Activated naive CD4-positive, alpha-beta T cell treated with anti-CD3 and anti-CD28 coated beads, Interleukin-2, amount 50 U/mL, for 16 hours (primary cell): ENCODE measurements around the gene DVL2.
A peak's percentile ranks its signal among the peaks of the same experiment; 100 is the strongest.
"Not testable (repeated sequence)": the region's sequence is repeated elsewhere in the genome, so short reads cannot be mapped to it uniquely, and the experiment has no call there.

Experiments used
- DNase-seq: peaks from one replicate; pipeline ENCODE4 v3.0.0-alpha.2; 2020

The DVL2 gene

DNA sequence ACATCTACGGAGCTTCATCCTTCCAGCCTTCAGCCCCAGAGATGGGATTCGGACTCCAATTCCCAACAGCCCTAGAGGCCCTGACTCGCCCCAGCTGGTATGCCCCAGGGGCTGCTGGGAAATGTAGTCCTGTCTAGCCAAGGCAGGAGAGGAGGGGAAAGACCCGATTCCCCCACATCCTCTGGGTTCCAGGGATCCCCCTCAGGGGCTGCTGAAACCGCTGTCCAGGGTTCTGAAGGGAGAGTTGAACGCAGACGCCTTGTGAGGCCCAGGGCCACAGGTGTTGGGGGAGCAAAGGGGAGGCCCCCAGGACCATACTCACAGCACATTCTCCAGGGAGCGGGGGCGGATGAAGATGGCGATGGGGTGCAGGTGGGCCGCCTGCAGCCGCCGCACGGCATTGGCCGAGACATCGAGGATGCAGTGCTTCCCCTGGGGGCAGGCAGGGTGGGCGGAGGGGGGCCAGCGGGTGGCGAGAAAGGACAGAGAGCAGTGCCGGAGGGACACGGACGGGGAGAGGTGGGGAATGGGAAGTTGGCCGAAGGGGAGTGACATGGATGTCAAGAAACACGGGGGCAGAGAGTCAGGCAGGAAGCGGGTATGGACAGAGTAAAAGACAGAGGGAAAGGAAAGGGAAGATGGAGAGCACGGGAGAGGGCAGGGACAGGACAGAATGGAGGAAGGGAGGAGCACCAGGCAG lies 42.6 kb downstream of the DVL2 start:
- peak; percentile 25 for DNase-seq

DNA sequence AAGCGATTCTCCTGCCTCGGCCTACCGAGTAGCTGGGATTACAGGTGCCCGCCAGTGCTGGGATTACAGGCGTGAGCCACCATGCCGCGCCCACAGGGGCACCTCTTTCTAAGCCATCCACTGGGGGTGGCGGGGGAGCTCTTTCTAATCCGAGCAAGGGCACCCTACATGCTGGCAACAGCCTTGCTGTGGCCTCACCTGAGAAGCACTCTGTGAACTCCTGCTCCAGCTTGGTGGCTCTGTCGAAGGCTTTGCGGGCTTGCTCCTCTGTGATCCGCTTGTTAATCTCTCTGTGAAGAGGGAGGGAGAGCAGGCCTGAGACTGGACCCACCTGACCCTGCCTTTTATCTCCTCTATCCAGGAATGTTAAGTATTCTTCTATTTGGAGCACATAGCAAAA lies 43.2 kb downstream of the DVL2 start:
- no peak for DNase-seq

DNA sequence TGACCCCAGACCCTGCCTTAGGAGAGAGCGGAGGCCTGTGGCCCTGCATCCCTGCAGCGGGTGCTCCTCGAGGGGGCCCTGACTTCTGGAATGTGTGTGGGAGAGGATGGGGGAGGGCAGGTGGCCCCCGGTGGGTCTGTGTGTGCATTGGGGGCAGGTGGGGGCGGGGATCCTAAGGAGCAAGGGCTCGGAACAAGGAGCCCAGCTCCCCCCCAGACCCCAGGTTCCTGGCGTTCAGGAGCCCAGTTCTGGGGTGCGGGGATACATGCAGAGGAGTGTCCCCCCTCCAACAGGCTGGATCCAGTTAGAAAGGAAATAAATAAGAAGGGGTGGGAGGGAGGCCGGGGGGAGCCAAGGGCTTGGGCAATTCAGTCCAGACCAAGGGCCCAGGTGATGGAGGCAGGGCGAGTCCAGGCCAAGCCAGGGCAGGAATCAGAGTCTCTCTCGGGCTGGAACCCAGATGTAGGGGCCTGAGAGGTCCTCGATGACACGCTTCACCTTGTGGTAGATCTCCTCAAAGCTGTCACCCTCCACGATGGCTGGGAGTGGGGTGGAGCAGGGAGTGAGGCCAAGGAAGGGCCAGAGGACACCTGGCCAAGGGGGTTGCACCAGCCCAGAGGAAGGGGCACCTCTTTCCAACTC lies 43.9 kb downstream of the DVL2 start:
- DNase-seq, result no peak

DNA sequence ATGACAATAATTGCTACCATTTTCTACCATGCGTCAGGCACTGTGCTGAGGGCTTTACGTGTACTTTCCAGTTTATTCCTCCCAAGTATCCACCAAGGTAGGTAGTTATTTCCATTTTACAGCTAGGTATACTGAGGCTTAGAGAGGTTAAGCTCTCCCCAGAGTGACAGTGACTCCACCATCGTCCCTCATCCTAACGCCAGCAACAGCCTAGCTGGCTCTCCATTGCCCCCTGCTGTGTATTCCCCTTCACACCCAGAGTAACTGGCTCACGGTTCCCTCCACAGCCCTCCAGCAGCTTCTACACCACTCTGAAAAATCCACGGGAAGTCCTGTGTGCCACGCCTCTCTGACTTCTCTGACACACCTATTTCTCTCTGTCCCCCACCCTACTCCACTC lies 48.1 kb downstream of the DVL2 start:
- no peak for DNase-seq

DNA sequence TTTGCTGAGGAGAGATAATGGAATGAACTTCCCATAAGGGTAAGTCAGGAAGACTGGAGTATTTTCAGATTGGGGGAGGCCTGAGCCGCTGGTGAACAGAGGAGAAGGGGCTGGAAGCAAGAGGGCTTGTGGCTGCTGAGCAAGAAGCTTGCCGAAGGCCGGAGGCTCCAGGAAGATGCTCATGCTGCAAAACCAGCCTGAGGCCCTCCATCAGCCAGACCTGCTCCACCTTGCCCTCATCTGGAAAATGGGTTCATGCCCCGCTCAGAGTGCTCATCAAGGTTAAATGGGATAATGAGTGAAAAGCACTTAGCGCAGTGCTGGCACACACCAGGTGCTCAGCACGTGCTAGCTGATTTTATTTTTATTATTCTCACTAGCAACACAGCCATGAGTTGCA lies 49.7 kb downstream of the DVL2 start:
- no peak for DNase-seq

DNA sequence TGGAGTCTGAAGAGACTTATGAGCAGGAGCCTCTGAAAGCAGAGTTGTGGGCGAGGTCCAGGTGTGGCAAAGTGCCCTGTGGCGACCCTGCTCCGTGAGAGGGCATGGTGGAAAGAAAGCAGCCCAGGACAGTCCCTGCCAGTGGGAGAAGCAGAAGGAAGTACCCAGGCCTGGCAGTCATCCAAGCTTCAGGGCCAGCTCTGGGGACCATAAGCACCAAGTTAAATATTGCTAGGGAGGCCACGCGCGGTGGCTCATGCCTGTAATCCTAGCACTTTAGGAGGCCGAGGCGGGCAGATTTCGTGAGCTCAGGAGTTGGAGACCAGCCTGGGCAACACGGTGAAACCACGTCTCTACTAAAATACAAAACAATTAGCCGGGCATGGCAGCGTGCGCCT lies 50.2 kb downstream of the DVL2 start:
- DNase-seq, result no peak

DNA sequence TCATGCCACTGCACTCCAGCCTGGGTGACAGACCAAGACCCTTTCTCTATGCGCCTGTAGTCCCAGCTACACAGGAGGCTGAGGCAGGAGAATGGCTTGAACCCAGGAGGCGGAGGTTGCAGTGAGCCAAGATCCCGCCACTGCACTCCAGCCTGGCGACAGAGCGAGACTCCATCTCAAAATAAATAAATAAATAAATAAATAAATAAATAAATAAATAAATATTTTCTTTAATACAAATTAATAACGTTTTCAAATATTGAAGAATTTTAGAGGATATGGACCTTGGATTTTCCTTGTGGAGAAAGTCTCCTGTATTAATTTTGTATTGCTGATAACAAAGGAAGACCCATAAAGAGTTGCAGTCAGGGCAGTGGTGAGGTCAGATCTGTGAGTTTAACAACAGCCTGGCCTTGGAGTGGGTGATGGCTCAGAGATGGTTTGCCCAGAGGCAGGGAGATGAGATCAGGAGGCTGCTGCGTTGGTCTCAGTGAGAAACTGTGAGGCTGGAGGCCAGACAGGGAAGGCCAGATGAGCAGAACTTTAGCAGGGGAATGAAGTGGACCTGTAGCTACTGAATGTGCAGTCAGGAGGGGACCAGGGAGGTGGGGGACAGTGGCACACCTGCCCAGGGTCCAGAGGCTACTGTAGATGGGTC lies 50.8 kb downstream of the DVL2 start:
- no peak for DNase-seq

DNA sequence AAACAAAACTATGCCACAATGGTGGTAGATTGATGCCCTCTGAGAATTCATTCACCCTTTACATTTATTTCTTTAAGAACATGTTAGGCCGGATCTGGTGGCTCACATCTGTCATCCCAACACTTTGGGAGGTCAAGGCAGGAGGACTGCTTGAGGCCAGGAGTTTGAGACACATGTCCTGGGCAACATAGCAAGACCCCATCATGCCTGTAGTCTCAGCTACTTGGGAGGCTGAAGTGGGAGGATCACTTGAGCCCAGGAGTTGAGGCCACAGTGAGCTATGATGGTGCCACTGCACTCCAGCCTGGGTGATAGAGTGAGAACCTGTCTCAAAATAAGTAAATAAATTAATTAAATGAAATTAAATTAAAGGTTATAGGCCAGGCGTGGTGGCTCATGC lies 52.2 kb downstream of the DVL2 start:
- not testable (repeated sequence) for DNase-seq

DNA sequence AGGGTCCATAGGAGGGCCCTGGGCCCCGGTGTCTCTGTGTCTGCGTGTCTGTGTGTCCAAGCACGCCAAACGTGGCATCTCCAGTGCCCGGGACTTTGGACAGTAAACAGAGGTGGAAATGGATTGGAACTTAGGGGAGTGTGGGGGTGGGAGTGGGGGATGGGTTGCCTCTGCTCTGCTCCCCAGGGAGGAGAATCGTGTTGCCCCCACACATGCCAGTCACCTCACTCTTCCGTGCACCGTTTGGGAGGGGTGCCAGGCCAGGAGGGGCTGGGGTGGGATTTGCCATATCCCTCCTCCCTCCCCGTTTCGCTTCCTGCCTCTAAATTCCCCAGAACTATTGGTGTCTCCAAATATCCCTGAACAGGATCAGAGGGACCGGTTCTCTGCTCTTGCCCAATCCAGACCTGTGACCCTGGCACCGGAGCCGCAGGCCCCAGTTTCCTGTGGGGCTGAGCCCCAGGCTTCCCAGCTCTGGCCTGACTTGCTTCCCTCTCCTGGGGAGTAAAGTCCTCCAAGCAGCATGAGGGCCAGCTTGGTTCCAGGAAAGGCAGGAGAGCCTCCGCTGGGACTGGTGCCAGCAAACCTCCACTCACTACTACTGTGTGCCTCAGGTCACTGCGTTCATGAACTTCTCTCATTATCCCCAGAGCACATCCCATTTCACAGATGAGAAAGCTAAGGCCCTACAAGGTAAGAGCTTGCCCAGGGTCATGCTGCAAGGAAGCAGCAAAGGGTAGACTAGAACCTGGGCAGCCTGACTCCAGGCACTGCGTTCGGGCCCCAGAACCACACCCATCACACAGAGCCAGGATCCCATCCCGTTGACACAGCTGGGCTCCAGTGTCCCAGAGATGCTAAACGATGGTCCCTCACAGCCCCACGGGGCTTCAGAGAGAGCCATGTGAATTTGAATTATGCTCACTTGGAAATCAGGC lies 54.7 kb downstream of the DVL2 start, which contains the start of gene ASGR1:
ASGR1 (minus strand) TSS at position 54 of the 938 bp plus-strand sequence. CDS start 807 bp downstream, outside the sequence.
- no peak for DNase-seq

DNA sequence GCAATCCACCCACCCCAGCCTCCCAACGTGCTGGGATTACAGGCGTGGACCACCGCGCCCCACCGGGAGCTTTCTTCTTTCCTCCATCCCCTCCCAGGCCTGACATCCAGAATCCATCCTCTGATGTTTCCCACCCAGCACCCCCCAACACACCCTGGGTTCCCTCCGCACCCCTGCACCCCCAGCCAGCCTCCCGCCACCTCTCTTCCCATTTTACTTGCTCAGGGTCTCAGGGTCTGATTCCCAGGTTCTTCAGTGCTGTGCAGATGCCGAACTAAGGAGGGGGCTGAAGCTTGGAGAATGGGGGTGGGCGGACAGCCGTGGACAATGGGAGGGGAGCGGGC lies 55.4 kb downstream of the DVL2 start:
- no peak for DNase-seq

DNA sequence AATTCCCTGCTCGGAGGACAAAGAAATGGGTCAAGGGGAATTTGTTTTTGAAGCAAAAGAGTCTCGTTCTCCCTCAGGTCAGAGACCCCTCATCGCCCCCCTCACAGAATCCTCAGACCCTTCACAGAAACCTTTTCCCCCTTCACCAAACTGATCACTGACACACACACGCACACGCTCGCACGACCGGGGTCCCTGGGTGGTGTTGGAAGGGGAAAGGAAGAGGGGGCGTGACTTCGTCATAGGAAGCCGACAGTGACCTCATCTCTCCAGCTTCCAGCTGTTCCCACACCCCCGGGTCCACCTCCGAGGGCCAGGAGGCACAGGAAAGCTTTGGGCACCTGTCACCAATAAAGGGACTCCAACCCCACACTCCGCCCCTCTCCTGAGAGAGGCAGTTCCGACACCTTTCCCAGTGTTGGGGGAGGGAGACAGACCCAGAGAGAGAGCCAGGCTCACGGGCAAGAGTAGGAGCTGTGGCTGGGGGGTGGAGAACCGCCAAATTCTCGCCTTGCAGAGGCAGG lies 56.3 kb downstream of the DVL2 start:
- no peak for DNase-seq

DNA sequence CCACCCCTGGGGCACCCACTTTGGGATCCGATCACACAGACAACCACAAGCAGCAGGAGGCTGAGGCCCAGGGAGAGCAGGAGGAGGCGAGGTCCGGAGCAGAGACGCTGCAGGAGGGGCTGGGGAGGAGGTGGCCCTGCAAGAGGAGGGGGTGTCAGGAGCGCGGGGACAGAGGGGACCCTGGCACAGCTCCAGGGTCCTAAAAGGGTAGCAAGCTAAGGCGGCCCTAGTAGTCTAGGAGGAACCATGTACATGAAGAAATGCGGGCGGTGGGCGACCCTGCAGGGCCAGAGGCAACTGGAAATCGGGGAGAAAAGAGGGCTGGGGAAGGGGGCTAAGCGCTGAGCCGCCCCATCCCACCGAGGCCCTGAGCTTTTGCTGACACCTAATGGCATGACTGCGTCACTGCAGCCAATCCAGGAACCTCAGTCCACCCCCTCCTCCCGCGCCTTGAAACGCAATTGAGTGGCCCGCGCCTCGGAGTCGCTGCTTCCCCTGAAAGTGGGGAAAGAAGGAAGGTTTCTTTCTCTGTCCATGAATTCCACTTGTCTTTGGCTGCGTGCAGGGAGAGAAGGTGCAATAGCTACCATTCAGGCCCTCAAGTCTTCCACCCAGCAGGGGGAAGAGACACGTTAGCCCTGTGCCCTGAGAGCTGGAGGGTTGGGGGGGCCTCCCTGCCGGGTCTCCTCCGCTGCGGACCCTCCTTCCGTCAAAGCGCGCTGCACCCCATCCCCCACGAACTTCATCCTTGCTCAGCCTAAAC lies 56.9 kb downstream of the DVL2 start:
- peak; percentile 67 for DNase-seq

DNA sequence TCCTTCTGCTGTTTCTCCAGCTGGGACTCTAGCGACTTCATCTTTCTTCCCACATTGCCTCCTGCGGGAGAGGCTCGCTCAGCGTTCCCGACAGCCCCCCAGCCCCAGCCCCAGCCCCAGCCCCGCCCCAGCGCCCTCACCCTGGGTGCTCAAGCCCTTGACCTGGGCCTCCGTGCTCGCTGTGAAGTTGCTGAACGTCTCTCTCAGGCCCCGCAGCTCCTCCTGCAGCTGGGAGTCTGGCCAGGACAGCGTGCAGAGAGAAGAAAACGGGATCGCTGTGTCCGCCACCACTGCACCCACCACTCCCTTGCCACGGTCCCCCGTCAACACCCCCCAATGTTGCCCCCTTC lies 57.5 kb downstream of the DVL2 start:
- no peak for DNase-seq

DNA sequence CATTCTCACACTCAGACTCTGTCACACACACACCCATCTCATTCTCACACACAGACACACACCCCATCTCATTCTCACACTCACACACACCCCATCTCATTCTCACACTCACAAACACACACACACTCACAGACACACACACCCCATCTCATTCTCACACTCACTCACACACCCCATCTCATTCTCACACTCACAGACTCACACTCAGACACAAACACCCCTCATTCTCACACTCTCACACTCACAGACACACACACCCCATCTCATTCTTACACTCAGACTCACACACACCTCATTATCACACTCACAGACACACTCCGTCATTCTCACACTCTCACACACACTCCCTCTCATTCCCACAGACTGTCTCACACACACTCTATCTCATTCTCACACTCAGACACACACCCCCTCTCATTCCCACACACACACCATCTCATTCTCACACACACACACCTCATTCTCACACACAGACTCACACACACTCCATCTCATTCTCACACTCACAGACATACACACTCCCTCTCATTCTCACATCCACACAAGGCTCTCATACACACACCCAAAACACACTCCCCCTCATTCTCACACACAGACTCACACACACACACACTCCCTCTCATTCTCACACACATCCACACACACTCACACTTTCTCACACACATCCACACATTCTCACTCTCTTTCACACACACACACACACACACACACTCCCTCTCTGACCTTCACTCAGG lies 58.0 kb downstream of the DVL2 start:
- DNase-seq, result no peak
